SJCRH30 (cell line): ENCODE results near the gene NBPF8. TPM values are rescaled to one million over a fixed set of nuclear protein-coding genes. Genes with fewer than 3 reads are reported as not detected.

Experiments
- total RNA-seq: library from RNA; depleted of rRNA; stranded (reverse); fragments of >200 nt; shearing (Covaris generic); gene quantifications from 2 replicates; pipeline ENCODE4 v1.2.3, GENCODE V29; 2014; rRNA removed

The NBPF8 gene
- total RNA-seq, 1 experiment from 2014 or later, result 9.2 TPM

Other genes starting within 250 kb of the NBPF8 start
- gene SEC22B, start 238.5 kb upstream of the NBPF8 start, total RNA-seq, result 26.5 and 30.7 TPM in 2 replicates